Measurements from ENCODE around the gene IL7R.

IL7R gene

DNA sequence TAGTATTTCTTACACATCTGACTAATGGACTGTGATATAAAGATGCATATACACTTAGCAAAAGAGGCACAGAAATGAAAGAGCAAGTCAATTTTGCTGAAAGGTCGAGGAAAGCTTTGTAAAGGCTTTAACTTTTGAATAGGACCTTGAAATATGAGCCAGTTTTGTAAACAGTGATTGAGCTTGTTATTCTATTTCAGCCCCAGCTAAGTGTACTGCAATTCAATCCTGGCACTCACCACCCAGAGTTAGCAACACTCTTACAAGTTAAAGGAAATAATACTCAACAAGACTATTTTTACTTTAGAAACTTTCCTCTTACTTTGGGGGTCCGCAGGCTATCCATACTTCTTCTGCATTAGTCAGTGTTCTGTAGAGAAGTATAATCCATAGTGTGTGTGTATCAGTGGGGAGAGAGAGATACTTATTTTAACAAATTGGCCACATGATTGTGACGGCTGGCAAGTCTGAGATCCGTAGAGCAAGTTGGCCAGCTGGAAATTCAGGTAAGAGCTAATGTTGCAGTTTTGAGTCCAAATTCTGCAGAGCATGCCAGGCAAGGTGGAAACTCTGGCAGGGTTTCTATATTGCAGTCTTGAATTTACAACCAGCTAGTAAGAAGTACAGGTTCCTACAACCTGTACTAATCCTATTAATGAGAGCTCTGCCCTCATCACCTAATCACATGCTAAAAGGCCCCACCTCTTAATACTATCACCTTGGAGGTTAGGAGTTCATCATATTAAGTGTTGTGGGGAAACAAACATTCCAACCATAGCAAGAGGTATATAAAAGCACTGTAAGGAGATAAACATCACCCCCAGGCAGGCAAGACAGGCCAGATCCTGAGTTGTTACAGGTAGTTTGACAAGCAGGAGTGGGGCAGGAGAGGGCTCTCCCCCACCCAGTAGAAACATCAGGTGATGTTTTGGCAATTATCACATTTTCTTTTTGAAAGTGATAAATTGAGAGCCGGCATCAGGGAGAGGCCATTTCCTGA, 33.6 kb downstream of the IL7R start:
- TF ChIP-seq, protein P1, sequence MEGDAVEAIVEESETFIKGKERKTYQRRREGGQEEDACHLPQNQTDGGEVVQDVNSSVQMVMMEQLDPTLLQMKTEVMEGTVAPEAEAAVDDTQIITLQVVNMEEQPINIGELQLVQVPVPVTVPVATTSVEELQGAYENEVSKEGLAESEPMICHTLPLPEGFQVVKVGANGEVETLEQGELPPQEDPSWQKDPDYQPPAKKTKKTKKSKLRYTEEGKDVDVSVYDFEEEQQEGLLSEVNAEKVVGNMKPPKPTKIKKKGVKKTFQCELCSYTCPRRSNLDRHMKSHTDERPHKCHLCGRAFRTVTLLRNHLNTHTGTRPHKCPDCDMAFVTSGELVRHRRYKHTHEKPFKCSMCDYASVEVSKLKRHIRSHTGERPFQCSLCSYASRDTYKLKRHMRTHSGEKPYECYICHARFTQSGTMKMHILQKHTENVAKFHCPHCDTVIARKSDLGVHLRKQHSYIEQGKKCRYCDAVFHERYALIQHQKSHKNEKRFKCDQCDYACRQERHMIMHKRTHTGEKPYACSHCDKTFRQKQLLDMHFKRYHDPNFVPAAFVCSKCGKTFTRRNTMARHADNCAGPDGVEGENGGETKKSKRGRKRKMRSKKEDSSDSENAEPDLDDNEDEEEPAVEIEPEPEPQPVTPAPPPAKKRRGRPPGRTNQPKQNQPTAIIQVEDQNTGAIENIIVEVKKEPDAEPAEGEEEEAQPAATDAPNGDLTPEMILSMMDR (IDR thresholded peaks at IDR 0.05), result no peak

DNA sequence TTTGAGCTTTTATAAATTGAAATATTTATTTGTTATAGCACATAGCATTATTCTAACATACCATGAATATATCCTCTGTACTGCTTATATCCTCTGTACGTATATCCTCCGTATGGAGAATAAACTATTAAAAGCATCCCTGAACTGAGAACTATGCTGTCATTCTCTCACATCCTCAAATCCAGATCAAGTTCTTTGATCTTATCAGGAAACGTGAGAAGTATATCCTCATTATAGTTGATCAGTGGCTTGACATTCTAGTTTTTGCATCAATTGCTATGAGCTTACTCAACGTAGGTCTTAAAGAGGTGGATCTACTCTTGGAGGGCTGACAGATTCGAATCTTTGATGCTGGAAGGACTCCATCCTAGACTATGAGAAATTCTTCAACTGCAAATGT, 37.4 kb downstream of the IL7R start:
- TF ChIP-seq, protein P1 (IDR thresholded peaks at IDR 0.05), result no peak

DNA sequence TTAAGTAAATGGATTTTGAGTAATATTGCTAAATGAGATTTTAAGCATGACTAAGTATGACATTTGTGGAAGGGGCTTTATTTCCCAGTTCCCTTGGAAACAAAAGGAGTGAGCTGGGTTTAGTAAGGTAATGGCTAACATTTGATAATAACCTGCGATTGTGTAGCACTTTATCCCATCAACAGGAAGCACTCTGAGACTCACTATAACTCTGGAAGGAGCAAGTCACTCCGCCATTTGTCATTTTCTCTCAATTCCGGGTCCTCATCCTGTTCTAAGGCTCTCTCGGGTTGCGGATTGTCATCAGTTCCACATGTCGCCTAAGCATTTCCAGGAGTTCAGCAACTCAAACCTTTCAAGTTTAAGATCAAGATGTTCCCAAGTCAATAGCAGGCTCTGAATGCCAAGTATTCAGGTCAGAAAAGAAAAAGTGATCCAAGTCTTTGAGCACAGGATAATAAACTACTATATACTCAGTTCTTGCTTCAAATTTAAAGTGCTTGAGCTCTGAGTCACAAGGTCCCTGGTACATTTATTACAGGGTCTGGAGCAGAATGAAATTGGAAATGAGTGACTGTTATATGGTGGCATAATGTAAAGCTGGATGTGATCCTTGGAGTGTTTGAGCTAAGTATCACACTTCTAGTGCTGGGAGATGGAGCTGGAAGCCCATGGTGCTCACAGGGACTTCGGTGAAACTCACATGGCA, 42.4 kb downstream of the IL7R start:
- TF ChIP-seq, protein P1 (IDR thresholded peaks at IDR 0.05), result no peak

DNA sequence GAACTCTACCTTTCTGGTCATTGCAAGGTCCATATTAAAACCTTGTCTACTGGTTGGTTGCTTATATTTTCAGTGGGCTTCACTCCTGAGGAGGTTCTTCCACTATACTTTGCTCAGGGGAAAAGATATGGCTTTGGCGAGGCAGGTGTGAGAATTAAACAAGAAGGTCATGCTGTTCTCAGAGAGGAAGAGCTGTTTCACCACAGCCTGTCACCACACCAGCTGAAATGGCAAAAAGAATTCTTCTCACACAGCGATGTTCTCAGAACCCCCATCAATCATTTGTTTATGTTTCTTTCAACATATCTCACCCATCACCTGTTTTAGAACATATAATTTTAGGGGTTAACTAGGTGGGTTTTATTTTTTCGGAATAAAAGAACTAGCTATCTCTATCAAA, 43.1 kb downstream of the IL7R start:
- TF ChIP-seq, protein P1 (IDR thresholded peaks at IDR 0.05), result no peak

DNA sequence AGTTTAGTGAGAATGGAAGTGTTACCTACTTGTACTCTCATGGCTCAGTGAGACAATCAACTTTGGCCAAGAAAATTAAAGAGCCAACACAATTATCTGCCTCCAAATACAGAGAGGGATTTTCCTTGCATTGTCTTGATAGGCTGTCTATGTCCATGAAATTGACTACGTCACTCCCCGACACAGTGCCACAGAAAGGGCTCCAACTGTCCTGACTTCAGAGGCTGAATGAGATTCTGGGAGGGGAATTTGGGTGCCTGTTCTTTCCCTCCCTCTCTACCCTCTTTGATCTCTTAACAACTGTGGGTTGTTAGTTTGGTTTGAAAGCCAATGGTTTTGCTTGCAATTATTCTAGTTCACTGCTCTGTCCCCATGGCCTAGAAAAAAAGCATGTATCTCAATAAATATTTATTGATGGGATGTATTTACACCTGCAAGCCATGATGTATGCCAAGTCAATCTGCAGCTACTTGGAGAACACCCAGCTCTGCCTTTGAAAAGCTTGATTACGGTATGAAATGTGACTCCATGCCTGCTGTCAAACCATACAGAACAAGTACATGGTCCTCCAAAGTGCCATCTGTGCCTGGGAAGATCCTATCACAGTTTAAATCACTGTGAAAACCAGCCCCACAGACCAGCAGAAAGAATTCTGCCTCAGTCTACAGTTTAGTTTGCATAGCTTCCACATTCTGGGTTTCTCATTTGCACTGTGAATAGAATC, 44.4 kb downstream of the IL7R start:
- TF ChIP-seq, protein P1 (IDR thresholded peaks at IDR 0.05), result no peak

DNA sequence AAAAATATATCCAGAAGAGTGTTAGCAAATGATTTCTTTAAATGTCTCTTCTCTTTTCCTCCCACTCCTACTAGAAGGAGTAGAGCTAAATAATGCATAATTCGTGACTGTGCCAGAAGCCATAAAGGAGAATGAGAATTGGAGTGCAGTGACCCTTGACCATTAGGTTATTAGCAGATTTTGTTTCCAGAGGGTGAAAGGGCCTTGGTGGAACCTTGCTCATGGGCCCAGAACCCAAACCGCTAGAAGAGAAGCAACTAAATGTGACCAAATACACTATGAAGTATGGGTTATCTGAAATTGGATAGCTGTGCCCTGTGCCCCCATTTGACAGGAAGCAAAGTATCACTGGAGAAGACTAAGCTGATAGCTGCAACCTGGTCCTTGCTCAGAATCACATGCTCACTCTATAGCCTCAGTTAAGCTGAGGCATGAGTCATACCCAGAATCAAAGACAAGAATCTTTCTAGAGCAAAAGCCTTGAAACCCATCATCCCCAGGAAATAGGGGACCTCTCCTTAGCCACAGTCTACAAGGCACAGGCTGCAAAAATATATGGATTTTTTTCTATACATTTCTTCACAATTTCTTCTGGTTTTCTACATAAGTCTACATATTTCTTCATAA, 45.5 kb downstream of the IL7R start:
- TF ChIP-seq, protein P1 (IDR thresholded peaks at IDR 0.05), result no peak
